HG02840 (cell line): ENCODE results near the gene ZYG11B.
"Not testable (repeated sequence)": the region's sequence is repeated elsewhere in the genome, so short reads cannot be mapped to it uniquely, and the experiment has no call there.

Experiments
- ATAC-seq: cut with Tn5 transposase; IDR thresholded peaks from one replicate; pipeline ENCODE4 v1.9.1; 2021; ENCODE audit warnings: mild to moderate bottlenecking, moderate library complexity, moderate number of reproducible peaks; ENCODE audit not compliant: unreplicated experiment, low FRiP score

ZYG11B gene

DNA sequence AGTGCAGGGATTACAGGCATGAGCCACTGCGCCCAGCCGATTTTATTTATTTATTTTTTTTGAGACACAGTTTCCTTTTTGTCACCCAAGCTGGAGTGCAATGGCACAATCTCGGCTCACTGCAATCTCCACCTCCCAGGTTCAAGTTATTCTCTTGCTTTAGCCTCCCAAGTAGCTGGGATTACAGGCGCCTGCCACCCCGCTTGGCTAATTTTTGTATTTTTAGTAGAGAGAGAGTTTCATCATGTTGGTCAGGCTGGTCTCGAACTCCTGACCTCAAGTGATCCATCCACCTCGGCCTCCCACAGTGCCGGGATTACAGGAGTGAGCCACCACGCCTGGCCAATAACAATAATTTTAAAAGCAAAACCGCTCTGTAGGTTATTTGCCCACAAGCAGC is 112.9 kb downstream of the ZYG11B start:
- ATAC-seq: not testable (repeated sequence)

DNA sequence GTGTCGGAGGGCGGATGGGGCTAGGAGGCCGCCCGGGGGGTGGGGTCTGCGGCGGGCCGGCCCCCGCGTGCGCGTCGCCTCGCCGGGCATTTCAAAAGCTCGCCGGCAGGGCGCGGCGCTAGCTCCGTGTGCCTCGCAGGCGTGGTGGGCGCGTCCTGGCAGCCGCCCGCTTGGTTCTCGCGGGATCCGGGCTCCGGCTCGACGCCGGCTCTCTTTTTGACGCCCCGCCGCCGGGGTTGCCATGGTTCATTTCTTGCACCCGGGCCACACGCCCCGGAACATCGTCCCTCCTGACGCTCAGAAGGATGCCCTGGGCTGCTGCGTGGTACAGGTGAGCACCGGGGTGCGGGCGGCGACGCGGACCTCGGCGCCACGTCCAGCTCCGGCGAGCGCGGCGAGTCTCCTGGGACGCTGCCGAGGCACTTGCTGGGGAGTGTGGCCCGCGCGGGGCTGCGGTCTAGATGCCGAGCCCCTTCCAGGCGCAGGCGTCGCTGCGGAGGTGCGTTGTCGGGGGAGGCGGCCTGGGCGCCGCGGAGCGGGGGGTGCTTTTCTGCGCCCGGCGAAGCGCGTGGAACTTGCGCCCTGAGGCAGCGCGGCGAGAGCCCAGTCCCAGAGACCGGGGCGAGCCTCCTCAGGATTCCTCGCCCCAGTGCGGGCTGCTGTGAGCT is 116.5 kb downstream of the ZYG11B start, which contains the start of gene ZYG11A:
TSS of gene ZYG11A (plus strand) at position 118 of the 668 bp plus-strand sequence. CDS start at position 242, 124 bp downstream.
- ATAC-seq: no peak

DNA sequence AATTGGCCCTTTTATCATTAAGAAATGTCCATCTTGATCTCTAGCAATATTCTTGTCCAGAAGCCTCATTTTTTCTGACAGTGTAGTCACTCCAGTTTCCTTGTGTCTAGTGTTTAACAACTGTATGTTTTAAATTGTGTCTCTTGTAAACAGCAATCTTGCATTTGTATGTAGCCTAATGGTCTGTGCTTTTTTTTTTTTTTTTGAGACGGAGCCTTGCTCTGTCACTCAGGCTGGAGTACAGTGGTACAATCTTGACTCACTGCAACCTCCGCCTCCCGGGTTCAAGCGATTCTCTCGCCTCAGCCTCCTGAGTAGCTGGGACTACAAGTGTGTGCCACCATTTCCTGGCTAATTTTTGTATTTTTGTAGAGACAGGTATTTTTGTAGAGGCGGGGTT is 118.9 kb downstream of the ZYG11B start:
- not testable (repeated sequence) for ATAC-seq

DNA sequence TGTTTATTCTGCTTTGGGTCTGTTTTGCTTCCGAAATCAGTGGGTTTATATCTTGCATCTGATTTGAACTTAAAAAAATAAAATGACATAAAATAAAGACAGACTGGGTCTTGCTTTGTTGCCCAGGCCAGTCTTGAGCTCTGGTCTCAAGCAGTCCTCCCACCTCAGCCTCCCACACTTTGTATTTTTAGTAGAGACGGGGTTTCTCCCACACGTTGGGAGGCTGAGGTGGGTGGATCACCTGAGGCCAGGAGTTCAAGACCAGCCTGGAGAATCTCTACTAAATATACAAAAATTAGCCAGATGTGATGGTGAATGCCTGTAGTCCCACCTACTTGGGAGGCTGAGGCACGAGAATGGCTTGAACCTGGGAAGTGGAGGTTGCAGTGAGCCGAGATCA is 122.2 kb downstream of the ZYG11B start:
- ATAC-seq: no peak

DNA sequence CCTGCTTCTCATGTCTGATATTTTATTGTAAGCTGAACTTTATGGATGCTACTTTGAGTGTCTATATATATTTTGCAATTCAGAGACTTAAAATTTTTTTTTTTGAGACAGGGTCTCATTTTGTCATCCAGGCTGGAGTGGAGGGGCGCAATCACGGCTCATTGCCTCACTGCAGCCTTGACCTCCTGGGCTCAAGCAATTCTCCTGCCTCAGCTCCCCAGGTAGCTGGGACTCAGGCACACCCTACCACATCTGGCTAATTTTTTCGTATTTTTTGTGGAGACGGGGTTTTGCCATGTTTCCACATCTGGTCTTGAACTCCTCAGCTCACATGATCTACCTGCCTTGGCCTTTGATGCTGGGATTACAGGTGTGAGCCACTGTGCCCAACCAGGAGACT is 124.7 kb downstream of the ZYG11B start:
- ATAC-seq: no peak

DNA sequence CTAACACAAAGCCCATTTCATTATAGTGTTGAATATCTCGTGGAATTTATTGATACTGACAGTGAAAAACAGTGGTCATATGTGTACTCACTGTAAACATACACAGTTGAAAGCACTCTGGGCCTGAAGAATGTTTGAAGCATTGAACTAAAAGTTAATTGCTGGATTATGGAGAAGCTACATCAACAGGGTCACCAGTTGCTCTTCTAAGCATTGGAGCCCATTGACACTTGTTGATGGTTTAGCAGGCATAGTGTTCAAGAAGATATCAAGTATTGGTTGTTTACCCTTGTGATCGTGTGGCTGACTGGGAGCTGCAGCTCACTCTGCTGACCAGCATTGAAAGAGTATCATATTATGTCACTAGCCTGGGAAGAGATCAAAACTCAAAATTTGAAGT is 126.6 kb downstream of the ZYG11B start:
- no peak for ATAC-seq

DNA sequence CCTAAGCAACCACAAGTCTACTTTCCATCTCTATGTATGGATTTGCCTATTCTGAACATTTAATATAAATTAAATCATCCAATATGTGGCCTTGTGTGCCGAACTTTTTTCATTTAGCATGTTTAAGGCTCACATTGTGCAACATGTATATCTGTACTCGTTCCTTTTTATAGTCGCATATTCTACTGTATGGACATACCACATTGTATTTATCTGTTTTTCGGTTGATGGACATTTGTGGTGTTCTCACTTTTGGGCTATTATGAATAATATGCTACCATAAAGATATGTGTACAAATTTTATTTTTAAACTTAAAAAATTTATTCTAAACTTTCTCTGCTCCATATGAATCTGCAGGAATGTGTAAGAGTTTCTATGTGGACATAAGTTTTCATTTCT is 129.3 kb downstream of the ZYG11B start:
- no peak for ATAC-seq

DNA sequence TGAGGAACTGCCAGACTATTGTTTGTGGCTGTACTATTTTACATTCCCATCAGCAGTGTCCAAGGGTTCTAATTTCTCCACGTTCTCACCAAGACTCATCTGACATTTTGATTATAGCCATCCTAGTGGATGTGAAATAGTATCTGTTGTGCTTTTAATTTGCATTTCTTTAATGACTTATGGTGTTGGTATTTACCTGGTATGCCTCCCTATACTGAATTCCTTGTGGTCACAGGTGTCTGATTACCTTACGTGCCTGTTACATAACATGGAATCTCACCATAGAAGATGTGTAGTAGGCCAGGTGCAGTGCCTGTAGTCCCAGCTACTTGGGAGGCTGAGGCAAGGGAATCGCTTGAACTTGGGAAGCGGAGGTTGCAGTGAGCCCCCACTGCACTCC is 129.8 kb downstream of the ZYG11B start:
- no peak for ATAC-seq

DNA sequence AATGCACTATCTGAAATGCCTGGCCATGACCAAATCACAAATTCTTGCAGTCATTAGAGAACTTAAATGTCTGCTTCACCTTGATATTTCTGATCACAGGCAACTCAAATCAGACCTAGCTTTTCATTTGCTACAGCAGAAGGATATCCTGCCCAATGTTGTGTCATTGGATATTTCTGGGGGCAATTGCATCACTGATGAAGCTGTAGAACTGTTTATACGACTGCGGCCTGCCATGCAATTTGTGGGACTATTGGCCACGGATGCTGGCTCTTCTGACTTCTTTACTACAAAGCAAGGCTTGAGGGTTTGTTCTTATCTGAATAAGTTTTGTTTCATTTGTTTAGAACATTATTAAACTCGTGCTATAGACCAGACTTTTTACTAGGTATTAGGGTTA is 131.2 kb downstream of the ZYG11B start:
- ATAC-seq: no peak

DNA sequence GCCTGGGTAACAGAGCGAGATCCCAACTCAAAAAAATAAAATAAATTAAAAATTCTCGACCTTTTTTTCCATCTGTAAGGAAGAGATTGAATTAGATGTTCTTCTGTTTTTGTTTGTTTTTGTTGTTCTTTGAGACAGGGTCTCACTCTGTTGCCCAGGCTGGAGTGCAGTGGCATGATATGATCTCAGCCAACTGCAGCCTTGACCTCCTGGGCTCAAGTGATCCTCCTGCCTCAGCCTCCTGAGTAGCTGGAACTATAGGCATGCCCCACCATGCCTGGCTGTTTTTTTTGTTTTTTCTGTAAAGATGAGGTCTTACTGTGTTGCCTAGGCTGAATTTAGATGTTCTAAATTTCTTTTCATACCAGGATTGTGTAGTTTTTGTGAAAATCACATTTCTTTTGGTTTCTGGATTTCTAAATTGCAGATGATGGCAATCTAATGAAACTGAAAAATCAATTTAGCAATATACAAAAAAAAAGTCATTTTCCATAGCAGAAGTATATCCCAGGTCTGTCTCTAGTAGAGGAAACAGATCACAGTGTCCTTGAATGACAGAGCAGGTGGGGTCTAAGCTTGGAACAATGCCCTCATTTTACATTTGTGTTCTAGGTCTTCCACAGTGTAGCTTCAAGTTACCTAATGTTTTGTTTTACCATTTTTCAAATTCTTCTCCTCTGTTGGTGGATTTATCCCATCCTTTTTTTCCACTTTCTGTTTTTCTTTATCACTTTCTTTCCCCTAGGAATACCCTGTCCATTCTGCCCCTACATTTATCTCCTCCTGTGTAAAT is 136.6 kb downstream of the ZYG11B start:
- ATAC-seq: no peak

DNA sequence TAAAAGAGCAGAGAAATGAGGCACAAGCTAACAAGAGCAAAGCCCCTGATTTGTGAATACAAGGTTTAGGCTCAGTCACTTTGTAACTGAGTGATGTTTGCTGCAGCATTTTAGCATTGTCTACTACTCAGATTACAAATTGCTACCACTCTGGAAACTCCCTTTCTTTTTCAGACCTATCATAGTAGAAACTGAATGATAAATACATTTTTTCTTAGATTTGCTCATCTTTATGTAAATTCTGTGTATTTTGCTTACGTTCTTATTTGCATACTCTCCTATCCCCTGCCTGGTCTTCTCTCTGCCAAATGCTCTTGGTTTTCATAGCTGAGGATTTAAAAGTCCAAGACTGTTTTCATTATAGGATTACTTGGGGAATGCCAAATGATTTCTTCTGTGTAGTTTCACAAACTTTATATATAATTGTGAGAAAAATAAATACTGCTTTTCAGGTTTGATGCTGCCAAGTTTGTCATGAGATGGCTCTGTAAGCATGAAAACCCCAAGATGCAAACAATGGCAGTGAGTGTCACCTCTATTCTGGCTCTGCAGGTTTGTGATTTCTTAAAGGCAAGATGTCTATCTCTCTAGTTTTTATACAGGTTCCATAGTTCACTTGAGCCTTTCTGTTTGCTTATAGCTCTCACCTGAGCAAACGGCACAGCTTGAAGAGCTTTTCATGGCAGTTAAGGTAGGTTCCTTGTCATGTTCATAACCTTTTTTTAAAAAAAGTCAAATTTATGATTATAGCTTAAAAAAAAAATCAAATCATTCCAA is 141.0 kb downstream of the ZYG11B start:
- ATAC-seq: peak; percentile 92

DNA sequence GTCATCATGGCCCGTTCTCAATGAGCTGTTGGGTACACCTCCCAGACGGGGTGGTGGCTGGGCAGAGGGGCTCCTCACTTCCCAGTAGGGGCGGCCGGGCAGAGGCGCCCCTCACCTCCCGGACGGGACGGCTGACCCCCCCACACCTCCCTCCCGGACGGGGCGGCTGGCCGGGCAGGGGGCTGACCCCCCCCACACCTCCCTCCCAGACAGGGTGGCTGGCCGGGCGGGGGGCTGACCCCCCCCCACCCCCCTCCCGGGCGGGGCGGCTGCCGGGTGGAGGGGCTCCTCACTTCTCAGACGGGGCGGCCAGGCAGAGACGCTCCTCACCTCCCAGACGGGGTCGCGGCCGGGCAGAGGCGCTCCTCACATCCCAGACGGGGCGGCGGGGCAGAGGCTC is 143.5 kb downstream of the ZYG11B start:
- not testable (repeated sequence) for ATAC-seq

DNA sequence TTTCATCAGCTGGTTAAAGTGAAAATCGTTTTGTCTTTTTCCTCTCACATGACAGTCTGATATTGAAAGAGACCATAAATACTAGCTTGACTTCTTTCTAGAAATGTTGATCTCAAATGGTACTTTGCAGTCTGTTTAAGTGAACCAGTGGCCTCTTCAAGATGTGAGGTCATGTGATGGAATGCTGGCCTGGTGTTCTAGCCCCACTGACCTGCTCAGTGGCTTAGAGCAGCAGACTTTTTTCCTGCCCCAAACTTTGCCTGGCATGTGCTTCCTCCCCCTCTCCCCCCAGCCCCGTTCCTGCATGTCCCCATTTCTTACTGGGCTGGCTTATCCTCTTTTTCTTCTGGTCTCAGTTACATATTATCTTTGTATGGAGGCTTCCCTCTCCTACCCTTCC is 150.6 kb downstream of the ZYG11B start:
- ATAC-seq: no peak
